ENCODE measurements around the gene GJD4.

- TF ChIP-seq CTCF (IDR thresholded peaks at IDR 0.05) = no peak
- no peak for TF ChIP-seq POLR2A (IDR thresholded peaks at IDR 0.05)
Measured at GRCh38 chr10:35580423-35580770, 24.7 kb upstream of the GJD4 start.
